K562 (cell line): ENCODE results near the gene BBLN. TPM values are rescaled to one million over a fixed set of nuclear protein-coding genes. Genes with fewer than 3 reads are reported as not detected.

Experiments
- ARNT ChIP-seq, 2 experiments: fragments of 450-650 bp; IDR thresholded peaks; 2 replicates each; pipeline ENCODE4 v1.6.1; 2016; ENCODE audit warnings: mild to moderate bottlenecking in 1 of 2
- BRF1 ChIP-seq: IDR thresholded peaks from 3 replicates; pipeline ENCODE4 v1.6.1; 2011; ENCODE audit warnings: borderline replicate concordance, mild to moderate bottlenecking; ENCODE audit not compliant: insufficient read length; ENCODE audit errors: extremely low read depth
- CXXC5 ChIP-seq: fragments of 250-450 bp; sonication (Bioruptor Pico); IDR thresholded peaks from 2 replicates; pipeline ENCODE4 v1.8.0; 2022; ENCODE audit warnings: inconsistent platforms, mild to moderate bottlenecking, moderate library complexity
- HMG20A ChIP-seq: fragments of 450-650 bp; formaldehyde crosslinking; conservative IDR thresholded peaks from 2 replicates; pipeline ENCODE4 v1.4.0; 2020; ENCODE audit warnings: mild to moderate bottlenecking, mixed read lengths
- TAF7 ChIP-seq: fragments of 450-650 bp; IDR thresholded peaks from 2 replicates; pipeline ENCODE4 v1.6.1; 2016; ENCODE audit warnings: missing genetic modification characterization, missing compliant biosample characterization
- TARDBP ChIP-seq: fragments of 450-650 bp; IDR thresholded peaks from 2 replicates; pipeline ENCODE4 v1.6.1; 2016
- TBL1XR1 ChIP-seq, 2 experiments: IDR thresholded peaks; 2 replicates each; pipeline ENCODE4 v1.6.1; 2012; ENCODE audit warnings: improper control_type of control experiment in 2 of 2, low read length in 2 of 2, mild to moderate bottlenecking in 1 of 2
- polyA plus RNA-seq, 8 experiments: library from polyadenylated mRNA; depleted of rRNA in 4 of 8; stranded (reverse) in 5 of 8; unstranded in 3 of 8; fragments of >200 nt; fragmentation: Nextera tagmentation in 2 of 8; fragmentation: Illumina TruSeq in 1 of 8; extraction: Ambion mirVana in 2 of 8; extraction: Trizol in 1 of 8; gene quantifications; 2 replicates each; pipeline versions ENCODE4 v1.2.1 to v1.2.3, GENCODE V29; 2011 to 2014; ENCODE audit warnings: inconsistent platforms in 1 of 8, missing spikeins in 1 of 8
- total RNA-seq, 7 experiments: library from RNA; depleted of rRNA in 6 of 7; stranded (reverse); fragments of >200 nt in 6 of 7; fragmentation: Illumina TruSeq in 2 of 7; extraction: Trizol in 2 of 7; gene quantifications; 2 replicates each; pipeline versions ENCODE4 v1.2.1 to v1.2.3, GENCODE V29; 2011 to 2021; ENCODE audit warnings: low replicate concordance in 1 of 7
- TF ChIP-seq, protein P1 (sequence below): fragments of 200-600 bp; sonication (generic); IDR thresholded peaks from one replicate; pipeline ENCODE4 v1.6.1; 2012; ENCODE audit warnings: mild to moderate bottlenecking, low read depth, low read length, inconsistent platforms
- TF ChIP-seq, protein P2 (sequence below): fragments of 250-450 bp; sonication (Bioruptor Pico); IDR thresholded peaks from 2 replicates; pipeline ENCODE4 v1.5.0; 2021
- TF ChIP-seq, protein P3 (sequence below): IDR thresholded peaks from 3 replicates; pipeline ENCODE4 v1.6.1; 2011; ENCODE audit warnings: borderline replicate concordance, mild to moderate bottlenecking, moderate library complexity; ENCODE audit not compliant: insufficient read length; ENCODE audit errors: extremely low read depth
- TF ChIP-seq, protein P4 (sequence below): fragments of 250-450 bp; sonication (Bioruptor Pico); IDR thresholded peaks from 2 replicates; pipeline ENCODE4 v1.4.0; 2020; ENCODE audit warnings: mild to moderate bottlenecking

The BBLN gene
- total and polyA plus RNA-seq, 9 of the 15 experiments (the other 6 are each of a cell fraction or from before 2014, with no cell fraction given): 4.2 to 331 (median 87.1) TPM

DNA sequence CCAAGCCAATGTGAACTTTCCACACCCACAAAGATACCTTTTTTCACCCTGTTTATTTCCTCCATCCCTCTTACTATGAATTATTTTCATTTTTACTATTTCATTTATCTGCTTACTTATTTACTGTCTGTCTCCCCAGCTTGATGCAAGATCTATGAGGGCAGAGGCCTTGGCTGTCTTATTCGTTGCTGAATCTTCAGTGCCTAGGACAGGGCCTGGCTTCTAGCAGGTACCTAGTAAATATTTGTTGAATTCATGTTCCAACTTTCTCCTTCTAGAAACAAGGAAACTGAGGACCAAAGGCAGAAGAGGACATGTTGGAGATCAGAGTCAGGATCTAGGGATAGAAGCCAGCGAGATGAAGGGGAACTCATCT is 42.6 kb downstream of the BBLN start (continued):
- TF ChIP-seq HMG20A: peak; percentile 45; the same call in 1 of the 2 replicates
- TF ChIP-seq TAF7 (tag): no peak
- TF ChIP-seq, protein P1, sequence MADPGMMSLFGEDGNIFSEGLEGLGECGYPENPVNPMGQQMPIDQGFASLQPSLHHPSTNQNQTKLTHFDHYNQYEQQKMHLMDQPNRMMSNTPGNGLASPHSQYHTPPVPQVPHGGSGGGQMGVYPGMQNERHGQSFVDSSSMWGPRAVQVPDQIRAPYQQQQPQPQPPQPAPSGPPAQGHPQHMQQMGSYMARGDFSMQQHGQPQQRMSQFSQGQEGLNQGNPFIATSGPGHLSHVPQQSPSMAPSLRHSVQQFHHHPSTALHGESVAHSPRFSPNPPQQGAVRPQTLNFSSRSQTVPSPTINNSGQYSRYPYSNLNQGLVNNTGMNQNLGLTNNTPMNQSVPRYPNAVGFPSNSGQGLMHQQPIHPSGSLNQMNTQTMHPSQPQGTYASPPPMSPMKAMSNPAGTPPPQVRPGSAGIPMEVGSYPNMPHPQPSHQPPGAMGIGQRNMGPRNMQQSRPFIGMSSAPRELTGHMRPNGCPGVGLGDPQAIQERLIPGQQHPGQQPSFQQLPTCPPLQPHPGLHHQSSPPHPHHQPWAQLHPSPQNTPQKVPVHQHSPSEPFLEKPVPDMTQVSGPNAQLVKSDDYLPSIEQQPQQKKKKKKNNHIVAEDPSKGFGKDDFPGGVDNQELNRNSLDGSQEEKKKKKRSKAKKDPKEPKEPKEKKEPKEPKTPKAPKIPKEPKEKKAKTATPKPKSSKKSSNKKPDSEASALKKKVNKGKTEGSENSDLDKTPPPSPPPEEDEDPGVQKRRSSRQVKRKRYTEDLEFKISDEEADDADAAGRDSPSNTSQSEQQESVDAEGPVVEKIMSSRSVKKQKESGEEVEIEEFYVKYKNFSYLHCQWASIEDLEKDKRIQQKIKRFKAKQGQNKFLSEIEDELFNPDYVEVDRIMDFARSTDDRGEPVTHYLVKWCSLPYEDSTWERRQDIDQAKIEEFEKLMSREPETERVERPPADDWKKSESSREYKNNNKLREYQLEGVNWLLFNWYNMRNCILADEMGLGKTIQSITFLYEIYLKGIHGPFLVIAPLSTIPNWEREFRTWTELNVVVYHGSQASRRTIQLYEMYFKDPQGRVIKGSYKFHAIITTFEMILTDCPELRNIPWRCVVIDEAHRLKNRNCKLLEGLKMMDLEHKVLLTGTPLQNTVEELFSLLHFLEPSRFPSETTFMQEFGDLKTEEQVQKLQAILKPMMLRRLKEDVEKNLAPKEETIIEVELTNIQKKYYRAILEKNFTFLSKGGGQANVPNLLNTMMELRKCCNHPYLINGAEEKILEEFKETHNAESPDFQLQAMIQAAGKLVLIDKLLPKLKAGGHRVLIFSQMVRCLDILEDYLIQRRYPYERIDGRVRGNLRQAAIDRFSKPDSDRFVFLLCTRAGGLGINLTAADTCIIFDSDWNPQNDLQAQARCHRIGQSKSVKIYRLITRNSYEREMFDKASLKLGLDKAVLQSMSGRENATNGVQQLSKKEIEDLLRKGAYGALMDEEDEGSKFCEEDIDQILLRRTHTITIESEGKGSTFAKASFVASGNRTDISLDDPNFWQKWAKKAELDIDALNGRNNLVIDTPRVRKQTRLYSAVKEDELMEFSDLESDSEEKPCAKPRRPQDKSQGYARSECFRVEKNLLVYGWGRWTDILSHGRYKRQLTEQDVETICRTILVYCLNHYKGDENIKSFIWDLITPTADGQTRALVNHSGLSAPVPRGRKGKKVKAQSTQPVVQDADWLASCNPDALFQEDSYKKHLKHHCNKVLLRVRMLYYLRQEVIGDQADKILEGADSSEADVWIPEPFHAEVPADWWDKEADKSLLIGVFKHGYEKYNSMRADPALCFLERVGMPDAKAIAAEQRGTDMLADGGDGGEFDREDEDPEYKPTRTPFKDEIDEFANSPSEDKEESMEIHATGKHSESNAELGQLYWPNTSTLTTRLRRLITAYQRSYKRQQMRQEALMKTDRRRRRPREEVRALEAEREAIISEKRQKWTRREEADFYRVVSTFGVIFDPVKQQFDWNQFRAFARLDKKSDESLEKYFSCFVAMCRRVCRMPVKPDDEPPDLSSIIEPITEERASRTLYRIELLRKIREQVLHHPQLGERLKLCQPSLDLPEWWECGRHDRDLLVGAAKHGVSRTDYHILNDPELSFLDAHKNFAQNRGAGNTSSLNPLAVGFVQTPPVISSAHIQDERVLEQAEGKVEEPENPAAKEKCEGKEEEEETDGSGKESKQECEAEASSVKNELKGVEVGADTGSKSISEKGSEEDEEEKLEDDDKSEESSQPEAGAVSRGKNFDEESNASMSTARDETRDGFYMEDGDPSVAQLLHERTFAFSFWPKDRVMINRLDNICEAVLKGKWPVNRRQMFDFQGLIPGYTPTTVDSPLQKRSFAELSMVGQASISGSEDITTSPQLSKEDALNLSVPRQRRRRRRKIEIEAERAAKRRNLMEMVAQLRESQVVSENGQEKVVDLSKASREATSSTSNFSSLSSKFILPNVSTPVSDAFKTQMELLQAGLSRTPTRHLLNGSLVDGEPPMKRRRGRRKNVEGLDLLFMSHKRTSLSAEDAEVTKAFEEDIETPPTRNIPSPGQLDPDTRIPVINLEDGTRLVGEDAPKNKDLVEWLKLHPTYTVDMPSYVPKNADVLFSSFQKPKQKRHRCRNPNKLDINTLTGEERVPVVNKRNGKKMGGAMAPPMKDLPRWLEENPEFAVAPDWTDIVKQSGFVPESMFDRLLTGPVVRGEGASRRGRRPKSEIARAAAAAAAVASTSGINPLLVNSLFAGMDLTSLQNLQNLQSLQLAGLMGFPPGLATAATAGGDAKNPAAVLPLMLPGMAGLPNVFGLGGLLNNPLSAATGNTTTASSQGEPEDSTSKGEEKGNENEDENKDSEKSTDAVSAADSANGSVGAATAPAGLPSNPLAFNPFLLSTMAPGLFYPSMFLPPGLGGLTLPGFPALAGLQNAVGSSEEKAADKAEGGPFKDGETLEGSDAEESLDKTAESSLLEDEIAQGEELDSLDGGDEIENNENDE: no peak
- TF ChIP-seq, protein P2, sequence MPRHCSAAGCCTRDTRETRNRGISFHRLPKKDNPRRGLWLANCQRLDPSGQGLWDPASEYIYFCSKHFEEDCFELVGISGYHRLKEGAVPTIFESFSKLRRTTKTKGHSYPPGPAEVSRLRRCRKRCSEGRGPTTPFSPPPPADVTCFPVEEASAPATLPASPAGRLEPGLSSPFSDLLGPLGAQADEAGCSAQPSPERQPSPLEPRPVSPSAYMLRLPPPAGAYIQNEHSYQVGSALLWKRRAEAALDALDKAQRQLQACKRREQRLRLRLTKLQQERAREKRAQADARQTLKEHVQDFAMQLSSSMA (CRISPR knock-in tag): no peak
- peak in 1 of 2 experiments; percentile 62; a peak in 2 of 4 replicates for TF ChIP-seq ARNT (IDR thresholded peaks at IDR 0.05)
- TF ChIP-seq TARDBP: 0 out of 2 replicates have a peak, but pooled peaks have one; percentile 15
- TF ChIP-seq, protein P3, sequence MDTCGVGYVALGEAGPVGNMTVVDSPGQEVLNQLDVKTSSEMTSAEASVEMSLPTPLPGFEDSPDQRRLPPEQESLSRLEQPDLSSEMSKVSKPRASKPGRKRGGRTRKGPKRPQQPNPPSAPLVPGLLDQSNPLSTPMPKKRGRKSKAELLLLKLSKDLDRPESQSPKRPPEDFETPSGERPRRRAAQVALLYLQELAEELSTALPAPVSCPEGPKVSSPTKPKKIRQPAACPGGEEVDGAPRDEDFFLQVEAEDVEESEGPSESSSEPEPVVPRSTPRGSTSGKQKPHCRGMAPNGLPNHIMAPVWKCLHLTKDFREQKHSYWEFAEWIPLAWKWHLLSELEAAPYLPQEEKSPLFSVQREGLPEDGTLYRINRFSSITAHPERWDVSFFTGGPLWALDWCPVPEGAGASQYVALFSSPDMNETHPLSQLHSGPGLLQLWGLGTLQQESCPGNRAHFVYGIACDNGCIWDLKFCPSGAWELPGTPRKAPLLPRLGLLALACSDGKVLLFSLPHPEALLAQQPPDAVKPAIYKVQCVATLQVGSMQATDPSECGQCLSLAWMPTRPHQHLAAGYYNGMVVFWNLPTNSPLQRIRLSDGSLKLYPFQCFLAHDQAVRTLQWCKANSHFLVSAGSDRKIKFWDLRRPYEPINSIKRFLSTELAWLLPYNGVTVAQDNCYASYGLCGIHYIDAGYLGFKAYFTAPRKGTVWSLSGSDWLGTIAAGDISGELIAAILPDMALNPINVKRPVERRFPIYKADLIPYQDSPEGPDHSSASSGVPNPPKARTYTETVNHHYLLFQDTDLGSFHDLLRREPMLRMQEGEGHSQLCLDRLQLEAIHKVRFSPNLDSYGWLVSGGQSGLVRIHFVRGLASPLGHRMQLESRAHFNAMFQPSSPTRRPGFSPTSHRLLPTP: no peak
- 0 out of 4 replicates have a peak, but pooled peaks of 1 of the 2 experiments have one; percentile 24 for TF ChIP-seq TBL1XR1 (IDR thresholded peaks at IDR 0.05; ENCODE audit: low read length in 2 of 2)
- no peak for TF ChIP-seq BRF1
- TF ChIP-seq CXXC5: no peak
- TF ChIP-seq, protein P4, sequence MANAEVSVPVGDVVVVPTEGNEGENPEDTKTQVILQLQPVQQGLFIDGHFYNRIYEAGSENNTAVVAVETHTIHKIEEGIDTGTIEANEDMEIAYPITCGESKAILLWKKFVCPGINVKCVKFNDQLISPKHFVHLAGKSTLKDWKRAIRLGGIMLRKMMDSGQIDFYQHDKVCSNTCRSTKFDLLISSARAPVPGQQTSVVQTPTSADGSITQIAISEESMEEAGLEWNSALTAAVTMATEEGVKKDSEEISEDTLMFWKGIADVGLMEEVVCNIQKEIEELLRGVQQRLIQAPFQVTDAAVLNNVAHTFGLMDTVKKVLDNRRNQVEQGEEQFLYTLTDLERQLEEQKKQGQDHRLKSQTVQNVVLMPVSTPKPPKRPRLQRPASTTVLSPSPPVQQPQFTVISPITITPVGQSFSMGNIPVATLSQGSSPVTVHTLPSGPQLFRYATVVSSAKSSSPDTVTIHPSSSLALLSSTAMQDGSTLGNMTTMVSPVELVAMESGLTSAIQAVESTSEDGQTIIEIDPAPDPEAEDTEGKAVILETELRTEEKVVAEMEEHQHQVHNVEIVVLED (CRISPR knock-in tag): no peak
